Thoracic aorta (tissue), 2 donors: ENCODE data around the gene ABCA3. TPM values are rescaled to one million over a fixed set of nuclear protein-coding genes. Genes with fewer than 3 reads are reported as not detected.

Experiments used
- ATAC-seq: fragments of 150-250 bp; one replicate; pipeline ENCODE4 v1.8.0; 2017; ENCODE audit warnings: low read depth; ENCODE audit not compliant: insufficient number of reproducible peaks, low FRiP score
- DNase-seq: peaks from one replicate; pipeline ENCODE4 v3.0.0-alpha.2; 2020; ENCODE audit warnings: low spot score
- H3K27ac ChIP-seq, 2 donors: fragments of 200-600 bp; sonication (generic); 1 replicate in 1 of 2; 2 replicates in 1 of 2; pipeline ENCODE4 v1.5.1; 2016; ENCODE audit warnings: mild to moderate bottlenecking in 2 of 2, moderate library complexity in 2 of 2
- H3K27me3 ChIP-seq: fragments of 200-600 bp; sonication (generic); replicated peaks from 2 replicates; pipeline ENCODE4 v1.6.0; 2016; ENCODE audit warnings: mild to moderate bottlenecking; ENCODE audit not compliant: insufficient read depth
- H3K36me3 ChIP-seq: fragments of 200-600 bp; sonication (generic); one replicate; pipeline ENCODE4 v1.5.1; 2016
- H3K4me1 ChIP-seq, 2 donors: fragments of 200-600 bp; sonication (generic); 1 replicate in 1 of 2; 2 replicates in 1 of 2; pipeline versions ENCODE4 v1.5.1 to v1.6.0; 2016; ENCODE audit warnings: low read depth in 2 of 2, mild to moderate bottlenecking in 1 of 2; ENCODE audit not compliant: control insufficient read depth in 1 of 2
- H3K4me3 ChIP-seq: fragments of 200-600 bp; sonication (generic); 2 replicates; pipeline ENCODE4 v1.5.1; 2016; ENCODE audit warnings: mild to moderate bottlenecking
- H3K9me3 ChIP-seq: fragments of 200-600 bp; sonication (generic); 2 replicates; pipeline ENCODE4 v1.5.1; 2016
- total RNA-seq, 2 donors: library from RNA; depleted of rRNA; stranded (reverse); fragments of >200 nt; gene quantifications; one replicate each; pipeline versions ENCODE4 v1.1.0 to v1.2.3, GENCODE V29; 2016
- TF ChIP-seq, protein P1 (sequence below): fragments of 200-600 bp; sonication (generic); IDR thresholded peaks from one replicate; pipeline ENCODE4 v1.5.1; 2019; ENCODE audit warnings: antibody characterized with exemption

Gene ABCA3
- total RNA-seq, 2 donors from 2014 or later: 16.4 to 25.2 TPM

DNA sequence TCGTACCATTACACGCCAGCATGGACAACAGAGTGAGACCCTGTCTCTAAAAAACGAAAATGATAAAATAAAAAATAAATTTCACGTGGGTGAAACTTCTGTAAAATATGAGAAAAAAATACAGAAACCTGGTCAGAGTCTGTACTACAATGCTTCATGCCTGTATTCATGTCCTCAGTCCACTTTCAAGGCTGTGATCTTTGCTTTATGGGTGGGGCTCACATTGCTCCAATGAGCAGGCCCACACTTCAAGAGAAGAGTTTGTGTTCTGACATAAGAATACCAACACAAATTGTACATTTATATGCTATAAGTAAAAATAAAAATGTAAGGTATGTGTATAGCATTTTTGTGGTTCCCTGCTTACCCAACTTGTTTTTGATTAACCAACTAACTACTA lies 32.2 kb upstream of the ABCA3 start:
- Histone ChIP-seq H3K27ac (no peak overlapping the region), H3K4me1 (peaks cover 0 to 7% of the 10 kb centered on the region in 2 donors), H3K27me3 (no peaks in the 10 kb centered on the region), H3K9me3 (no peaks in the 10 kb centered on the region), H3K36me3 (no peaks in the 10 kb centered on the region), H3K4me3 (no peak overlapping the region)
- ATAC-seq (no peak), DNase-seq (no peak)
- TF ChIP-seq, protein P1, sequence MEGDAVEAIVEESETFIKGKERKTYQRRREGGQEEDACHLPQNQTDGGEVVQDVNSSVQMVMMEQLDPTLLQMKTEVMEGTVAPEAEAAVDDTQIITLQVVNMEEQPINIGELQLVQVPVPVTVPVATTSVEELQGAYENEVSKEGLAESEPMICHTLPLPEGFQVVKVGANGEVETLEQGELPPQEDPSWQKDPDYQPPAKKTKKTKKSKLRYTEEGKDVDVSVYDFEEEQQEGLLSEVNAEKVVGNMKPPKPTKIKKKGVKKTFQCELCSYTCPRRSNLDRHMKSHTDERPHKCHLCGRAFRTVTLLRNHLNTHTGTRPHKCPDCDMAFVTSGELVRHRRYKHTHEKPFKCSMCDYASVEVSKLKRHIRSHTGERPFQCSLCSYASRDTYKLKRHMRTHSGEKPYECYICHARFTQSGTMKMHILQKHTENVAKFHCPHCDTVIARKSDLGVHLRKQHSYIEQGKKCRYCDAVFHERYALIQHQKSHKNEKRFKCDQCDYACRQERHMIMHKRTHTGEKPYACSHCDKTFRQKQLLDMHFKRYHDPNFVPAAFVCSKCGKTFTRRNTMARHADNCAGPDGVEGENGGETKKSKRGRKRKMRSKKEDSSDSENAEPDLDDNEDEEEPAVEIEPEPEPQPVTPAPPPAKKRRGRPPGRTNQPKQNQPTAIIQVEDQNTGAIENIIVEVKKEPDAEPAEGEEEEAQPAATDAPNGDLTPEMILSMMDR: no peak

DNA sequence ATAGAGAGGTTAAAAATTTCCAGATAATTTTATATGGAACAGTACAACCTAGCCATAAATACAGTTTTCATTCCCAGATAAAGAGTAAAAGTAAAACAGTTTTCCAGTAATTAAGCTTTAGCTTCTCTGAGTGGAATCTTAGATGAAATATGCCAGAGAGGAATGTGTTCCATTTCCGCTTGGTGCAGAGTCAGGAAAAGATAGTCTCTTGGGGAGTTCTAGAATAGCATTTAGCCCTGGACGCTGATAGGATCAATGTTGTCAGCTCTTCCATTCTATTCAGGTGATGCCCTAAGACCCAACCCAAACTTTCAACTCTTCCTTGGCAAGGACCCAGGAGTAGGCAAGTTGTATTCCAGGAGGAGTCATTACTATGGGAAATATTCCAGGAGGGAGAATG lies 30.9 kb upstream of the ABCA3 start:
- no peaks in the 10 kb centered on the region for H3K27me3 ChIP-seq
- TF ChIP-seq, protein P1: no peak
- ATAC-seq (no peak), DNase-seq (no peak)
- no peaks in the 10 kb centered on the region for H3K9me3 ChIP-seq
- H3K4me3 ChIP-seq: no peak overlapping the region
- H3K27ac ChIP-seq: no peak overlapping the region
- H3K36me3 ChIP-seq: no peaks in the 10 kb centered on the region
- H3K4me1 ChIP-seq: peaks cover 0 to 7% of the 10 kb centered on the region in 2 donors

DNA sequence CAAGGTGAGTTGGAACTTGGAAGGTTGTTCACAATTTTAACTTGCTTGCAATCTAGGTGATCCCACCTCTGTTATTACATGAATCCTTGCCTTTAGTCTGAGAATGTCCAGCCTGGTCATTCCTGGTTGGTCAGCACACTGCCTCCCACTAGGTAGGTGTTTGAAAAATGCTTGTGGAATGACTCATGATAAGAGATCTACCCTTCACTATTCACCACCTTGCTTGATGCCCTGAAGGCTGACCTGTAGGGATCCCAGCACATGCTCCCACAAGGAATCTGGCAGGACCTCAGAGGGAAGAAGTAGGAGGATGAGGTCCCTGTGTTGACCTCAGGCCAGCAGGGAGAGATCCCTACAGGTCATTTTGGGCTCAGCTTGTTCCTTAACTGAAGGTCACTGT lies 30.2 kb upstream of the ABCA3 start:
- no peak for ATAC-seq
- DNase-seq: no peak

DNA sequence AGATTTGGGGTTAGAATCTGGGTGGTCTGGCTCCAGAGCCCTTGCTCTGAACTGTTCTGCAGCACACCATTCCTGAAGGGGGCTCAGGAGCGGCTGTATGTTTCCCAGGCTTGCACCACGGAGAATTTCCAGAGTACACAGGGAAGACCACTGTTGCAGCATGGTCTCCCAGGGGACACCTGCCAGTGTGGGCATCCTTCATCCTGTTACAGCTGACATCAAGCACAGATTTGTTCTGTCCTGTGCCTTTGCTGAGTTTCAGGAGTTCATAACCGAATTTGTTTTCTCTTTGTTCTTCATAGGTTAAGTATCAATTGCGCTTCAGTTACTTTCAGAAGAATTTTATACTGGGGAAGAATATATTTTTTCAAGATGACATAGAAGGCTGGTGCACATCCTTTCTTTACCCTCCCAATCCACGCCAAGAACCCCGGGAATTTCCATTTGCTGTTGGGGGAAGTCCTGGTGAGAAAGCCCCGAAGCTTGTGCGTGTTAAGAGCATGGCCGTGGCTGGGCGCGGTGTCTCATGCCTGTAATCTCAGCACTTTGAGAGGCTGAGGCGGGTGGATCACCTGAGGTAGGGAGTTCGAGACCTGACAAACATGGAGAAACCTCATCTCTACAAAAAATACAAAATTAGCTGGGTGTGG lies 26.3 kb upstream of the ABCA3 start:
- no peaks in the 10 kb centered on the region for H3K27me3 ChIP-seq
- H3K36me3 ChIP-seq: no peaks in the 10 kb centered on the region
- no peak overlapping the region for H3K27ac ChIP-seq
- no peak overlapping the region for H3K4me3 ChIP-seq
- no peaks in the 10 kb centered on the region for H3K9me3 ChIP-seq
- no peak for DNase-seq
- peaks cover 0 to 7% of the 10 kb centered on the region in 2 donors for H3K4me1 ChIP-seq
- ATAC-seq: no peak
- TF ChIP-seq, protein P1: no peak

More for the DNA sequence above, 30.2 kb upstream of the ABCA3 start:
- Histone ChIP-seq H3K36me3 (no peaks in the 10 kb centered on the region), H3K4me3 (no peak overlapping the region), H3K27me3 (no peaks in the 10 kb centered on the region), H3K9me3 (no peaks in the 10 kb centered on the region), H3K4me1 (peaks cover 0 to 7% of the 10 kb centered on the region in 2 donors), H3K27ac (no peak overlapping the region)
- TF ChIP-seq, protein P1: no peak

DNA sequence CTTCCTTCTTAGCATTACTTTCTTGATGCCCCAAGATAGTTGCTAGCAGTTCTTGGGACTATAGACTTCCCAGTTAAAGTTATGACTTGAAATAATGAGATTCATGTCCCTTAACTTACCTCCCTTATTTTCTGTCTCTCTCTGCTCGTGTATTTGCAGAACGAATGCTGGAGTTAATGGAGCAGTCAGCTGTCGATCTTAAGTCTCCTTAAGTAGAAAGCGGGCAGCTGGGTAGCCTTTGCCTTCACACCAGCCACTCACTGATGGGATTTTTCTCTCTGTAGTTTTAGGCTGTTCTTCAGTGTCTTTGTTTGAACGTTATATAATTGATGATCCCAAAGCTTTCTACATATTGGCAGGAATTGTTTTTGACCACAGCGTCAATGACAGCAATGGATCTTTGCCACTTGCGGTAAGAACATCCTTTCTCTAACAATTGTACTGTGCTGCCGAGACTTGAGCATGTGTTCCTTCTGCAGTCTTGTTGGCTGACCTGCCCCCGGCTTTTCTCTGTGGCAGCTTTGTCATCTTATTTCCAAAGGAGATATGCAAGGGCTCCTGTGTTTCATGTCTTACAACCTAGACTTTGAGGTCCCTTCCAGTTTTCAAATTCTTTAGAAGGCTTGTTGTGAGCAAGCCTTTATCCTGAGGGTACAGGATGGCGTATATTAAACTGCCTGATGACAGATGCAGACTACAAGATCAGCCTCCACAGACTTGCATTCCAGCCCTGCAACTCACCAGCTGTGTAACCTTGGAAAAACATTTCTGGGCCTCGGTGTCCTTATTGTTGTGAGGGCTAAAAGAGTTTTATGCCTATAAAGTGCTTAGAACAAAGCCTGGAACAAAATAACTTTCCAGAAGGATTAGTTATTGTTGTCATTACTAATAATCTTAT lies 25.1 kb upstream of the ABCA3 start:
- Histone ChIP-seq H3K4me3 (no peak overlapping the region), H3K4me1 (peaks cover 0 to 1% of the 10 kb centered on the region in 2 donors), H3K27ac (no peak overlapping the region), H3K9me3 (no peaks in the 10 kb centered on the region), H3K27me3 (no peaks in the 10 kb centered on the region), H3K36me3 (no peaks in the 10 kb centered on the region)
- no peak for DNase-seq
- TF ChIP-seq, protein P1: no peak
- ATAC-seq: no peak
